GM10847 (cell line): ENCODE measurements around the gene ACKR2.

Source experiments
- POLR2A ChIP-seq: IDR thresholded peaks from 2 replicates; pipeline ENCODE4 v1.6.1; 2011; ENCODE audit not compliant: insufficient read length; ENCODE audit errors: extremely low read depth

ACKR2 gene, protein sequence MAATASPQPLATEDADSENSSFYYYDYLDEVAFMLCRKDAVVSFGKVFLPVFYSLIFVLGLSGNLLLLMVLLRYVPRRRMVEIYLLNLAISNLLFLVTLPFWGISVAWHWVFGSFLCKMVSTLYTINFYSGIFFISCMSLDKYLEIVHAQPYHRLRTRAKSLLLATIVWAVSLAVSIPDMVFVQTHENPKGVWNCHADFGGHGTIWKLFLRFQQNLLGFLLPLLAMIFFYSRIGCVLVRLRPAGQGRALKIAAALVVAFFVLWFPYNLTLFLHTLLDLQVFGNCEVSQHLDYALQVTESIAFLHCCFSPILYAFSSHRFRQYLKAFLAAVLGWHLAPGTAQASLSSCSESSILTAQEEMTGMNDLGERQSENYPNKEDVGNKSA

DNA sequence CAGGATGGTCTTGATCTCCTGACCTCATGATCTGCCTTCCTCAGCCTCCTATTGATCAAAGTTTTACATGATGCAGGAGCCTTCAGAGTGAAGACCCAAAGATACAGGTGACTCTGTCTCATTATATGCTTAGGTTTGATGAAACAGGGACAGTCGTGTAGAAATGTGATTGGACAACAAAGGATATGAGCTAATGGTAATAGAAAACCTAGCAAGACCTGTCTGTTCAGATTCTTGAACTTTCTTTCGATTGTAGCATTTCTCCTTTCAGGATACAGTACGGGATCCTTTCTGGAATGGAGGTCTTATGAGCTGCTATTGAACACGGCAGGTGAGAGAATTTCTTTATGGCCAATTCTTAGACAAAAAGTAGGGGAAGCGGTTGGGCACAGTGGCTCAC lies at the start of gene ACKR2:
ACKR2 (plus strand) TSS at position 244 of the 400 bp plus-strand sequence. CDS start 55,058 bp downstream, outside the sequence.
- no peak for TF ChIP-seq POLR2A

DNA sequence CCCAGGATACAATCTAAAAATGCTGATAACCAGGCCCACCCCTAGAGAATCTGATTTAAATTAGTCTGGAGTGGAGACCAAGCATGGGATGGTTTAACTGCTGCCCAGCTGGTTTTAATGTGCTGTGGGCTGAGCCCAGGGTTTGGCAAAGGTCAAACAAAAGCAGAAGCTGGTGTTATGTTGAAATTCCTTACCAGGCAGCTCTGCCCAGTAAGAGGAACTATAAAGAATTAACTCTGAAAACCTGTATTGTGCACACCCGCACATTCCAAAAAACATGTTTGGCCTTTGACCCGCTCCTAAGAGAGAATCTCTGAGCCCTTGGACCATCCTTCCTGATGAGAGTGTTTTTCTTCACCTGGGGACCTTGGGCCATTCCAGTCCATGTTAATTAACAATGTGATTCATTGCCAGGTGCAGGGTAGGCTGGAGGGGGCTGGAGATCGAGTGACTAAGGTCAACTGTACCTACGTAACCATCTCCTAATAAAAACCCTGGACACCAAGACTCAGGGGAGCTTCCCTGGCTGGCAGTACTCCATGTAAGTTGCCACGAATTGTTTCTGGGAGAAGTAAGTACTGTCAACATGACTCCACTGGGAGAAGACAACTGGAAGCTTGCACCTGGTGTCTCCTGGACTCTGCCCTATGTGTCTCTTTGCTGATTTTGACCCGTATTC lies 47.1 kb upstream of the ACKR2 start:
- no peak for TF ChIP-seq POLR2A

DNA sequence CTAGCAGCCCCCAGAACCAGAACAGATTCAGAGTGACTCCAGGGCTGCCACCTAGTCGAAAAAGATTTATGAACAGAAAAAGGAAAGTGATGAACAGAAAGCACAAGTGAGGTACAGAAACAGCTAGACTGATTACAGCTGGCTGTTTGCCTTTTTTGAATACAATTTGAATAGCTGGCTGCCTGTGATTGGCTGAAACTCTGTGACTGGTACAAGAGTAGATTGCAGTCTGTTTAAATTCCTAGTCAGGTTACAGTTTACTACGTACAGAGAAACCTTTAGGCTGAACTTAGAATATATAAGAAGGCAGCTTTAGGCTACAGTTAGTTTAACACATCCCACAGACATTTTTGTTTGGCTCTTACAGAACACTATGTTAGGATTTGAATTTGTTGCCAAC lies 46.2 kb upstream of the ACKR2 start:
- TF ChIP-seq POLR2A = no peak

DNA sequence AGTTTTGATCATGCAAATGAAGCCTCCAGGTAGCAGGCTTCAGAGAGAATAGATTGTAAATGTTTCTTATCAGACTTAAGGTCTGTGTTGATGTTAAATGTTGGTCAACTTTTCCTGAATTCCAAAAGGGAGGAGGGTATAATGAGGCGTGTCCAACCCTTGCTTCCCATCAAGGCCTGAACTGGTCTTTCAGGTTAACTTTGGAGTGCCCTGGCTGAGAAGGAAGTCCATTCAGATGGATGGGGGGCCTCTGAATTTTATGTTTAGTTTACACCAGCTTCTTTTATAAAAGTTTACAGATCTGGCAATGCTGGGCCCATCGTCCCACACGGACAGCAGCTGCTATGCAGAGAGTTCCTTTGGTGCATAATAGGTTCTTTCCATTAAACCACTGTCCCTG lies 45.1 kb upstream of the ACKR2 start:
- no peak for TF ChIP-seq POLR2A

DNA sequence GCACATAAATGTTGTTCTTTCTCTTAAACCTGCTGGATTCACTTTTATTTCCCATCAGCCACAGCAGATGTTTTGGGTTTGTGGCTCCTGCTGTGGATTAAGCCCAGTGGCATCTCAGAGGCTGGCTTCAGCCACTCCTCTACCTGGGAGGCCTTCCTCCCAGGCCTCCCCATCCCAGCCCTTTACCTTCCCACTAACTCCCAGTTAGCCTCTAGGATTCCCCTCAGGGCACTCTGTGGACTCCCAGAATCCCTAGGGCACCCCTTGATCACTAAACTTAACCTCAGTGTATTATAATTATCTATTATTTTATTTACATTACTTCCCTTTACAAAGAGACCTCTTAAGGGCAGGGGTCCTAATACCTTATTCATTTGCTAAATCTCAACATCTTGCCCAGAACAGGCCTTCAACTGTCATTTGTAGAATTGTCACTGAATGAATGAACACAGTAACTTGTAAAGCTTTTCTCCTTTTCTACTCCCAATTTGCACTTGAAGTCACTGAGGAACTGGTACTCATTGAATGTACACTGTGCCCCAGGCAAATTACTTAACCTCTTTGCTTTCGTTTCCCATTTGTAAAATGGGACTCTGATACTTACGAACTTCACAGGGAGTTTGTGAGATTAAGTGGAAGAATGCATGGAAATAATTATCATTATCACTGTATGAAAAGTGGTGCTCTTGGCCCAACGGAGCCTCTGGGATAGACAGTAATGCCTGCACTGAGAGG lies 44.5 kb upstream of the ACKR2 start:
- no peak for TF ChIP-seq POLR2A

DNA sequence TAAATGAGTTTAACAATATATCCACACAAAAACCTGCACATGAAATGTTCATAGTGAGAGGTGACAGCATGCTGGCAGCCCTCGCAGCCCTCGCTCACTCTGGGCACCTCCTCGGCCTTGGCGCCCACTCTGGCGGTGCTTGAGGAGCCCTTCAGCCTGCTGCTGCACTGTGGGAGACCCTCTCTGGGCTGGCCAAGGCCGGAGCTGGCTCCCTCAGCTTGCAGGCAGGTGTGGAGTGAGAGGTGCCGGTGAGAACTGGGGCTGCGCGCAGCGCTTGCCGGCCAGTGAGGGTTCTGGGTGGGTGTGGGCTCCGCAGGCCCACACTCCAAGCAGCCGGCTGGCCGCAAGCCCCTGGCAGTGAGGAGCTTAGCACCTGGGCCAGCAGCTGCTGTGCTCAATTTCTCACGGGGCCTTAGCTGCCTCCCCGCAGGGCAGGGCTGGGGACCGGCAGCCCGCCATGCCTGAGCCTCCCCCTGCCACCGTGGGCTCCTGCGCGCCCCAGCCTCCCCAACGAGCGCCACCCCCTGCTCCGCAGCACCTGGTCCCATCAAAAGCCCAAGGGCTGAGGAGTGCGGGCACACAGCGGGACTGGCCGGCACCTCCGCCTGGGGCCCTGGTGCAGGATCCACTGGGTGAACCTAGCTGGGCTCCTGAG lies 39.6 kb upstream of the ACKR2 start:
- no peak for TF ChIP-seq POLR2A

DNA sequence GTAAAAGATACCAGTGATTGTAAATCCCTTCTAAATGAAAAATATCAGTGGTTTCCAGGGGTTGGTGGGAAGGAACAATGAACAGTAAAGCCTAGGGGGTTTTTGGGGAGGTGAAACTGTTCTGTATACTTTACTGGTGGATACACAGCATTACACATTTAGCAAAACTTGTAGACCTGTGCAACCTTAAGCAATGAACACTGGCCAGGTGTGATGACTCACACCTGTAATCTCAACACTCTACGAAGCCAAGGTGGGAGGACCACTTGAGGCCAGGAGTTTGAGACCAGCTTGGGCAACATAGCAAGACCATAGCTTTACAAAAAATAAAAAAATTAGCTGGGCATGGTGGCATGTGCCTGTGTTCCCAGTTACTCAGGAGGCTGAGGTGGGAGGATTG lies 38.0 kb upstream of the ACKR2 start:
- no peak for TF ChIP-seq POLR2A

DNA sequence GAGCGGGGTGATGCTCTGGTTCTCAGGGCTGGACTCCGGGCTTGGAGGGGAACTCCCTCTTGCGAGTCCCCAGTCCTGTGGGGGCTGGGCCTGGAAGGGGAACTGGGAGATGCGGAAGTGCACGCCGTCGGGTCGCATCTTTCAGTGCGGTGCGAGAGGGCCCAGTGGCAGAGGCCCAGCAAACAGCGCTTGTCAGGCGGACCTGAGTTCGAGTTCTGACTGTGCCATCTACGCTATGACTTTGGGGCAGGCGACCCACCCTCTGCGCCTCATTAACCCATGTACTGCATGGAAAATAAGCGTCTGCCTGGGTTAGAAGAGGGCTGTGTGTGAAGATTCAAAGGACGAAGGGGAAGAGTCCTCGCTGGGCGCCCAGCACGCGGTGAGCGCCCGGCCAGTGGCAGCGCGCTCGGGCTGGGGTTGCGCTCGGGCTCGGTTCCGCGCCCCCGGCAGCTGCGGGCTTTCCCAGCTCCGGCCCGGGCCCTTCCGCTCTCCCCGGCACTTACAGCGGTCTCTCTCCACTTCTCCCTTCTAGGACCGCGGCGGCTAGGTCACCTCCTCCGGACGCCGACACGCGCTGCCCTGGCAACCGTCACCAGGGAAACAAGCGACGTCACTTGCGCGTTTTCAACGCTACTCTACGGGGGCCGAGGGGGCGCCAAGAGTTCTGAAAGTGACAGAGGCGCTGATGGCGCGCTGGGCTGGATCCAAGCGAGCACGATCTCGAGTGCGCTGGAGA lies 36.4 kb upstream of the ACKR2 start, which contains the start of gene CCDC13:
CCDC13 (minus strand) TSS at position 584 of the 739 bp plus-strand sequence. CDS start 14,908 bp downstream, outside the sequence.
- TF ChIP-seq POLR2A = peak; percentile 49

DNA sequence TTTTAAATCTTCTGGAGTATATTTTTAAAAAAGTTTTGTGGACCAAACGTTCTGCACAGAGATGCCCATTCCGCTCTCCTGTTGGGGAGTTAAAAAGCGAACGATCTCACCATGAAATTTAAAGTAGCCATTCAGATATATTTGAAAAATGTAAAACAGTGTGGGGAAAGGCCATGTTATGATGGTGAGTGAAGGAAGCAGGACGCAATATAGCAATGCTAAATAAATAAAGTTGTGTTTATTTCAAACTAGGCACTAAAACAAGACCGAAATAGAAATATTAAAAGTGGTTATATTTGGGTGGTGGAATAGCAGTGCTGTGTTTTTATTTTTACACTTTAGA lies 35.9 kb upstream of the ACKR2 start:
- no peak for TF ChIP-seq POLR2A

DNA sequence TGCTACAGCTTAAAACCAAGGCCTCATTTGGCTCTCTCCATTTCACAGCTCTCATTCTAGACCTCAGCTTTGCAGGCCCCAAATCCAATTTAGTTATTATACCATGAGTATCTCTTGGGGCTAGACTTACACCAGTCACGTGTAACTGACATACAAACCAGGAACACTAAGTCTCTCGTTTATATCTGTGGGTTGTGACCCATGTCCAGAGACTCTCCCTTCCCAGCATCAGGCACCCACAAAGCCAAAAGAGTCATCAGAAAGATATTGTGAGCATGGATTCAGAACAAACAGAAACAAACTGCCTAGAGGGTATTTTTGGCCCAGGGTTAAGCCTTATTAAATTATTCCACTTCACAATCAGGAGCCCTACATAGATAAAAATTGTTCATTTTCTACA lies 30.6 kb upstream of the ACKR2 start:
- TF ChIP-seq POLR2A = no peak

DNA sequence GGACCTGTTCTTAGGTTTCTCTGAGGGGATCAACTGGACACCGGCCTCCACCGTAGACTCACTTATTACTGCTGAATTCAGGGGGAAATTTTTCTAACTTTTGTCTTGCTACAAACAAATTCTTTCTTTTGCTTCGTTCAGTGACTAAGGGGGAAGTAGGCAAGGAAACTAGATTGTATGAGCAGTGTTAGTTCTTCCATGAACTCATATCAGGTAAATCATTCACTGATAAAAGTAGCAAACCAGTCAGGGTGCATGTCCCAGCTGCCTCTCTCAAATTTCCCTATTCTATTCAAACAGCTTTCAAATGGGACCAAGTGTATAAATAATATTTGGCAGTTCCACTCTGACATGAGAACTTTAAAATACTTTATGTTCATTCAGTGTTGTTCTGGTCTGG lies 28.8 kb upstream of the ACKR2 start:
- TF ChIP-seq POLR2A = no peak

DNA sequence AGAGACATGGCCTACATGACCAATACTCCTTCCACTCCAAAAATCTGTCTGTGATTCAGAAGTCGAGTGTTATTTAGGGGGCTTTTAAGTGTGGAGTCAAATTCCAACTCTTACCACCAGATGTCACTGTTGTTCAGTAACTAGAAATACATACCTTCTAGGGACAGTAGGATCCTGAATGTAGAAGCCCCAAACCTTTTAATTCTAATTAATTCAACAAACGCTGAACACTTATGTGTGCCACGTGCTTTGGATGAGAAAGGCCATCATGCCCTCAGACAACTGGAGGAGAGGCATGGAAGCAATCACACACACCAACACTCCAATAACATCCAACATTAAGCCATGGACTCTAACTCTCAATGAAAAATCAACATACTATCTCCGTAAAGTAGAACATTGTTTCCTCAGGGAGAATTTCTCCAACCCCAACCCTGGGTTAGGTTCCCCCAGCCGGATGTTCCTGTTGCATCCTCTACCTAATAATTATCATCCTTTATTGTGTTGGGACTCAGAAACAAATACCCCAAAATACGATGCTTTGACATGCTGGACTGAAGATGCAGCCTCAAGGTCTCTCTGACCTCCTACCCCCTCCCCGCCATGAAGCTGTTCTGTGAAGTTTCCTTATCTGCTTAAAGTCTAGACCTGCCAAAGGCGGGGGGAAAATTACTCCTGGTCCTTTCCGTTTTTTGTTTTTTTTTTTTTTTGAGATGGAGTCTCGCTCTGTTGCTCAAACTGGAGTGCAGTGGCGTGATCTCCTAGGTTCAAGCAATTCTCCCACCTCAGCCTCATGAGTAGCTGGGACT lies 28.1 kb upstream of the ACKR2 start:
- TF ChIP-seq POLR2A = no peak

DNA sequence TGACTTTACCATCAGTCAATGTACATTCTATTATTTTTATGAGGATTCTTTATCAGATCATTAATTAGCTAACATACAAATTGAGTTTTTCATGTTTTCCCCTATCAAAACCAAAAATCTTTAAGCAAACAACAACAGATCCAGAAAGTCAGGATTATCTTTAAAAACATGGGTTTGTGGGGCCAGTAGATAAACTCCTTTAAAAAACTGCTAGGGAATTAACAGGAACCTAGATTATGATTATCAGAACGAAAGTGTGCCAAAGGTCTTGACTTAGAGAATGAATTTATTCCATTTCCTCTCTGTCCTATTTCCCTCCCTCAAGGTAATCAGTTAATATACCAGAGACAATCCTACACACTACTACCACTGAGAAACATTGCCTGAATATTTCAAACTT lies 23.0 kb upstream of the ACKR2 start:
- TF ChIP-seq POLR2A = no peak

DNA sequence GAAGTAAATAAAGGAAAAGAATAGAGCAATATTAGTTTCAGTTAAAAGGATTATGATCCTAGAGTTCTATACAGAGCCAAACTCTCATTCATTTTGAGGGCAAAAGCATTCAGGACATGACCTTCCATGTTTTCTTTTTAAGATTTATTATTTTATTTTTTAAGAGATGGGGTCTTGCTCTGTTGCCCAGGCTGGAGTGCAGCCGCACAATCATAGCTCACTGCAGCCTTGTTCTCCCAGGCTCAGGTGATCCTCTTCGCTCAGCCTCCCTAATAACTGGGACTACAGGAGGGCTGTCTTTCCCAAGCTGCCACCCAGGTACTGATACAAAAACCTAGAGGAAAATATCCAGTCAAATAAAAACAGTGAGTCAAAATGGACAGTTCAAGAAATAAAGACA lies 22.6 kb upstream of the ACKR2 start:
- TF ChIP-seq POLR2A = no peak
